Body of pancreas (tissue), 4 donors: ENCODE data around the gene SF3B3.

Experiments used
- CTCF ChIP-seq, 7 experiments: fragments of 450-650 bp in 4 of 7; fragments of 200-600 bp in 3 of 7; sonication (generic) in 3 of 7; IDR thresholded peaks; one replicate each; pipeline ENCODE4 v1.5.1; 2016 to 2019; ENCODE audit warnings: antibody characterized with exemption in 7 of 7
- POLR2A ChIP-seq, 3 donors: fragments of 450-650 bp; IDR thresholded peaks; one replicate each; pipeline ENCODE4 v1.6.1; 2016; ENCODE audit warnings: antibody characterized with exemption in 3 of 3, mild to moderate bottlenecking in 2 of 3

DNA sequence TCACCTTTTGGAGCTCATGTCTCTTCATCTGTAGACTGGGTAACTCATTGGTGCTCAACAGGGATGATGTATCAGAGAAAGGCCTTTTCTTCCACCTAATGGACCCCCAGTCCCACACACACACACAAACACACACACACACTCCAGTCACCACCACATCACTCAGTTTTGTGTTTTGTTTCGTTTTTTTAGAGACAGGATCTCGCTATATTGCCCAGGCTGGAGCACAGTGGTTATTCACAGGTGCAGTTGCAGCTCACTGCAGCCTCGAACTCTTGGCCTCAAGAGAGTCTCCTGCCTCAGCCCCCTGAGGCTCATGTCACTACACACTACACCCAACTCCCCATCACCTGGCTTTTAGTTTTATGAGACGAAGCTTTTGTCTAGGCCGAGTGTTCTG is 55.6 kb downstream of the SF3B3 start:
- TF ChIP-seq CTCF (IDR thresholded peaks at IDR 0.05), result no peak
- no peak for TF ChIP-seq POLR2A (IDR thresholded peaks at IDR 0.05)
